Fibroblast of the aortic adventitia (primary cell): ENCODE data around the gene MRPL9. TPM values are rescaled to one million over a fixed set of nuclear protein-coding genes. Genes with fewer than 3 reads are reported as not detected.
"Not testable (repeated sequence)": the region's sequence is repeated elsewhere in the genome, so short reads cannot be mapped to it uniquely, and the experiment has no call there.

Experiments
- DNase-seq: peaks from one replicate; pipeline ENCODE4 v3.0.0-alpha.2; 2010; ENCODE audit warnings: low read depth
- H3K4me3 ChIP-seq: 2 replicates; pipeline ENCODE4 v1.5.1; 2011; ENCODE audit warnings: low read depth, mild to moderate bottlenecking, control low read depth, low read length, moderate library complexity
- total RNA-seq: library from RNA; depleted of rRNA; stranded (reverse); fragments of >200 nt; gene quantifications from 2 replicates; pipeline ENCODE4 v1.2.3, GENCODE V29; 2012; ENCODE audit warnings: low replicate concordance
- TF ChIP-seq, protein P1 (sequence below): IDR thresholded peaks from 2 replicates; pipeline ENCODE4 v1.5.1; 2011; ENCODE audit warnings: mild to moderate bottlenecking, low read length, control low read depth, inconsistent platforms; ENCODE audit not compliant: insufficient read depth

The MRPL9 gene
- total RNA-seq, 1 donor: 57.6 TPM

DNA sequence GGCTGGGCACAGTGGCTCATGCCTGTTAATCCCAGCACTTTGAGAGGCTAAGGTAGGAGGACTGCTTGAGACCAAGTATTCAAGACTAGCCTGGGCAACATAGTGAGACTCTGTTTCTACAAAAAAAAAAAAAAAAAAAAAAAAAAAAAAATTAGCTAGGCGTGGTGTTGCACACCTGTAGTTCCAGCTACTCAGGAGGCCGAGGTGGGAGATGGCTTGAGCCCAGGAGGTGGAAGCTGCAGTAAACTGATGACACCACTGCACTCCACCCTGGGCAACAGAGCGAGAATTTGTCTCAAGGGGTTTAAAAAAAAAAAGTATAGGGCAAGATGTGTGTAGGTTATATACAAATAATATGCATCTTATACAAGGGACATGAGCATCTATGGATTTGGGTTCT is 24.4 kb upstream of the MRPL9 start:
- no peak for DNase-seq
- H3K4me3 ChIP-seq: no peak overlapping the region
- TF ChIP-seq, protein P1, sequence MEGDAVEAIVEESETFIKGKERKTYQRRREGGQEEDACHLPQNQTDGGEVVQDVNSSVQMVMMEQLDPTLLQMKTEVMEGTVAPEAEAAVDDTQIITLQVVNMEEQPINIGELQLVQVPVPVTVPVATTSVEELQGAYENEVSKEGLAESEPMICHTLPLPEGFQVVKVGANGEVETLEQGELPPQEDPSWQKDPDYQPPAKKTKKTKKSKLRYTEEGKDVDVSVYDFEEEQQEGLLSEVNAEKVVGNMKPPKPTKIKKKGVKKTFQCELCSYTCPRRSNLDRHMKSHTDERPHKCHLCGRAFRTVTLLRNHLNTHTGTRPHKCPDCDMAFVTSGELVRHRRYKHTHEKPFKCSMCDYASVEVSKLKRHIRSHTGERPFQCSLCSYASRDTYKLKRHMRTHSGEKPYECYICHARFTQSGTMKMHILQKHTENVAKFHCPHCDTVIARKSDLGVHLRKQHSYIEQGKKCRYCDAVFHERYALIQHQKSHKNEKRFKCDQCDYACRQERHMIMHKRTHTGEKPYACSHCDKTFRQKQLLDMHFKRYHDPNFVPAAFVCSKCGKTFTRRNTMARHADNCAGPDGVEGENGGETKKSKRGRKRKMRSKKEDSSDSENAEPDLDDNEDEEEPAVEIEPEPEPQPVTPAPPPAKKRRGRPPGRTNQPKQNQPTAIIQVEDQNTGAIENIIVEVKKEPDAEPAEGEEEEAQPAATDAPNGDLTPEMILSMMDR: no peak

DNA sequence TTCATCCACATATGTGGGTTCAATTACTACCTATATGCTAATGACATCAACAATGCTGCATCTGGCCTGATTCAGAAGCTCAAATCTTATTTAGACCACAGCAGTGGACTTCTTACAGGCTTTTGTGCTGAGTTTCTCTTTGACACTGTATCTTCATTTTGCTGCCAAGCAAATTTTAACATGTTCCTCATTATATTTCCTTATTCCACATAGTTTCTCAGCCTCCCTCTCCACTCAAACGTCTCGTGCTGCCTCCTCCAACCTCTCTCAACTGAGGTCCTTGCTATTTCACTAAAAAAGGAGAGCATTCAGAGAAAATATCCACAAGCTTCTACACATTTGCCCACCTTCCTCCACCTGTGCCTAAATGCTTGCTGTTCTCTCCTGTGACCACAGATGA is 20.5 kb upstream of the MRPL9 start:
- DNase-seq: no peak
- TF ChIP-seq, protein P1: no peak
- no peak overlapping the region for H3K4me3 ChIP-seq

DNA sequence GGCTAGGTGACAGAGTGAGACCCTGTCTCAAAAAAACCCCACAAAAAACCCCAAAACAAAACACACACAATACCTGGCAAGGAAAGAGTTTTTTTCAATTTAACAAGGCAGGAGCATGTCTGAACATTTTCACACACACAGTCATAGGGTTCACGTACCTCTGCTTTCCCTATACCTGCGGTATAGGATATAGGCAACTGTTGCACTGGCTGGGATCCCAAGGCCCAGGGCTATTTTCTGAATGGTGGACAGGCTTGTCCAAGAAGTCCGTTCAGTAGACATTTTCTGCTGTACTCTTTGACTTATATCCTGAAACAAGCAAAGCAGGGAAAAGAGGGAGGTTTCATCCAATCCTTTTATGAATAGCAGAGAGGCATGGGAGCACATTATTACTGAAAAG is 19.4 kb upstream of the MRPL9 start:
- H3K4me3 ChIP-seq: no peak overlapping the region
- no peak for DNase-seq
- TF ChIP-seq, protein P1: no peak

DNA sequence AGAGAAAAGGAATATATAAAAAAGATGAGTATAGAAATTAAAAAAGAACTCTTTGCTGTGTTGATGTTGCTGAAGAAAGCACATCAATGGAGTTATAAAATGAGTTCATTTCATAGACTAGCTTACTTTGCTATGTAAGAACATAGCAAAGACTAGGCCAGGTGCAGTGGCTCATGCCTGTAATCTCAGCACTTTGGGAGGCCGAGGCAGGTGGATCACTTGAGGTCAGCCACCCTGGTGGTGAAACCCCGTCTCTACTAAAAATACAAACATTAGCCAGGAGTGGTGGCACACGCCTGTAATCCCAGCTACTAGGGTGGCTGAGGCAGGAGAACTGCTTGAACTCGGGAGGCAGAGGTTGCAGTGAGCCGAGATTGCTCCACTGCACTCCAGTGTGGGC is 18.7 kb upstream of the MRPL9 start:
- DNase-seq, H3K4me3 ChIP-seq: not testable (repeated sequence)

DNA sequence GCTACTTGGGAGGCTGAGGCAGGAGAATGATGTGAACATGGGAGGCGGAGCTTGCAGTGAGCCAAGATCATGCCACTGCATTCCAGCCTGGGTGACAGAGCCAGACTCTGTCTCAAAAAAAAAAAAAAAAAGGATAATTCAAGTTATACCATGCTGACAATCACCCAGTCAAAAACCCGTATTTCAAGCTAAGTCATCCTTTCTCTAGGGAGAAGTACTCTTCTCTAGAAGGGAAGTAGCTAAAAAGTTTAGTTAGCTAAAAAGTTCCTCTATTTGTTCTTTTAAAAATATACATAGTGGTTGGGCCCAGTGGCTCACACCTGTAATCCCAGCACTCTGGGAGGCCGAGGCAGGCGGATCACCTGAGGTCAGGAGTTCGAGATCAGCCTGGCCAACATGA is 17.4 kb upstream of the MRPL9 start:
- H3K4me3 ChIP-seq, DNase-seq: not testable (repeated sequence)

DNA sequence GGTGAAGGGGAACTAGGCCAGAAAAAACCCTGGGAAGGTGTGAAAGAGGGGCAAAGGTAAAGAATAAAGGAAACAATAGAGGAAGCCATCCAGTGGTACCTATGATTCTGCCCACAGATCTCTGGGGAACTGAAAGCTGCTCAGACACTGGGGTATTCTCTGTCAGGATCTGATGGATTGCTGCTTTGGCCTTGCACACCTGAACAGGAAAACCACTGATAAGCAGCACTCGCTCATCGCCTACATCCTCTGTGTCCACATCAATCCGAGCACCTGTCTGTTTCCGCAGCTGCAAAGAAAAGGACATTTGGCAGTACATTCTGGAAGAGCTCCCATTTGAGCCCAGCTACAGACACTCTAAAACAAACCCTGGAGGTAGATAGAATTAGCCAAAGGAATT is 16.6 kb upstream of the MRPL9 start:
- DNase-seq: no peak
- TF ChIP-seq, protein P1: no peak
- H3K4me3 ChIP-seq: no peak overlapping the region

DNA sequence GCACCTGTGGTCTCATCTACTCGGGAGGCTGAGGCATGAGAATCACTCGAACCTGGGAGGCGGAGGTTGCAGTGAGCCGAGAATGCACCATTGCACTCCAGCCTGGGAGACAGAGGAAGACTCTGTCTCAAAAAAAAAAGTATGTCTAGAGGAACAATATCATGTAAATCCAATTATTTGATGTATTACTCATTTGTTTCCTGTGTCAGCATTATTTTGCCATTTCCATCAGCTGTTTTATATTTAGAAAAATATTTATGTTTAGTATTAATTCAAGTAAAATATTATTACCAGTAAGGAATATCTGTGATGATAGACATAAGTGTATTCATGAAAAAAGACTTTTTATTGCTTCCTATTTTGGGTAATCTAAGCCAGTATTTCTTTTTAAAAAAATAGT is 14.0 kb upstream of the MRPL9 start:
- no peak for DNase-seq
- TF ChIP-seq, protein P1: no peak
- no peak overlapping the region for H3K4me3 ChIP-seq

DNA sequence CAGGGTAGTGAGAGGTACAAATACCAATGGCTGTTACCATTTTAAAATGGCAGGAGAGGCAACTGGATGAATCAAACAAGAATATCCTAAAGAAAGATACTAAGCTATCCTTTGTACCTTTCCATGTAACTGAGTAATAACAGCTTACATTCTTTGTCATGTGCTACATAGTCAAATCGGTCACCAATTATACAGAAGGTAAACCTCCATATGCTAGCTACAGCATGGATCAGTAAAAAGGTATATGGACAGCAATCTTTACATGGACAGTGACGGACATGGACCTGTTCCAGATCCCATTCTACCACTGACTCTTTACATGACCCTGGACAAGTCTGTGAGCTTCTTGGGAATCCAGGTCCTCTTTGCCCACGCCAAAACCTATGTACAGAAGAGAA is 13.4 kb upstream of the MRPL9 start:
- TF ChIP-seq, protein P1: no peak
- H3K4me3 ChIP-seq: no peak overlapping the region

More for the DNA sequence above, 13.4 kb upstream of the MRPL9 start:
- no peak for DNase-seq
